ENCODE results near the gene GCSAM.

GRCh38 chr3:112141293-112141692 lies 8.2 kb upstream of the GCSAM start:
- TF ChIP-seq CTCF (IDR thresholded peaks at IDR 0.05; ENCODE audit: low read depth, low read length, missing input control) (no peak), RAD21 (IDR thresholded peaks at IDR 0.05) (no peak), MAX (IDR thresholded peaks at IDR 0.05) (no peak), TAF1 (conservative IDR thresholded peaks at IDR 0.05) (no peak), REST (IDR thresholded peaks at IDR 0.05) (no peak), YY1 (IDR thresholded peaks at IDR 0.05) (no peak), RXRA (IDR thresholded peaks at IDR 0.05) (no peak), JUND (IDR thresholded peaks at IDR 0.05) (no peak), GABPA (IDR thresholded peaks at IDR 0.05 in 1 of 2, conservative IDR thresholded peaks at IDR 0.05 in 1 of 2) (no peak), SP1 (IDR thresholded peaks at IDR 0.05) (no peak), HNF4G (IDR thresholded peaks at IDR 0.05) (no peak), EGR1 (IDR thresholded peaks at IDR 0.05; ENCODE audit: low read depth in 2 of 2) (no peak), ZBTB33 (IDR thresholded peaks at IDR 0.05) (no peak), ATF3 (IDR thresholded peaks at IDR 0.05) (no peak)

Measured in liver (tissue), 3 donors.